K562 (cell line): ENCODE results near the gene CAMK2A. TPM values are rescaled to one million over a fixed set of nuclear protein-coding genes. Genes with fewer than 3 reads are reported as not detected.

Experiments used
- FOXP1 ChIP-seq: sonication (generic); formaldehyde crosslinking; IDR thresholded peaks from 2 replicates; pipeline ENCODE4 v1.8.0; 2022; ENCODE audit warnings: mild to moderate bottlenecking, missing genetic modification reagents
- FUS ChIP-seq: fragments of 200-400 bp; formaldehyde crosslinking; optimal IDR thresholded peaks from 2 replicates; pipeline ENCODE3; 2017; ENCODE audit warnings: low read depth, low read length
- L3MBTL2 ChIP-seq: fragments of 450-650 bp; IDR thresholded peaks from 2 replicates; pipeline ENCODE4 v1.6.1; 2016; ENCODE audit warnings: mild to moderate bottlenecking, moderate library complexity
- NCOR1 ChIP-seq: fragments of 450-650 bp; IDR thresholded peaks from 2 replicates; pipeline ENCODE4 v1.6.1; 2016; ENCODE audit warnings: mild to moderate bottlenecking, moderate library complexity
- PHB2 ChIP-seq: fragments of 450-650 bp; IDR thresholded peaks from 2 replicates; pipeline ENCODE4 v1.6.1; 2017; ENCODE audit warnings: low read depth
- PML ChIP-seq: IDR thresholded peaks from 2 replicates; pipeline ENCODE4 v1.6.1; 2012; ENCODE audit warnings: low read length, inconsistent platforms
- STAT5A ChIP-seq: IDR thresholded peaks from 2 replicates; pipeline ENCODE4 v1.6.1; 2012; ENCODE audit warnings: low read length, inconsistent platforms, borderline replicate concordance
- TCFL5 ChIP-seq: fragments of 250-450 bp; sonication (Bioruptor Pico); conservative IDR thresholded peaks from 2 replicates; pipeline ENCODE4 v1.6.1; 2021; ENCODE audit warnings: mild to moderate bottlenecking, moderate library complexity, matching md5 sums
- polyA plus RNA-seq, 8 experiments: library from polyadenylated mRNA; depleted of rRNA in 4 of 8; stranded (reverse) in 5 of 8; unstranded in 3 of 8; fragments of >200 nt; fragmentation: Nextera tagmentation in 2 of 8; fragmentation: Illumina TruSeq in 1 of 8; extraction: Ambion mirVana in 2 of 8; extraction: Trizol in 1 of 8; gene quantifications; 2 replicates each; pipeline versions ENCODE4 v1.2.1 to v1.2.3, GENCODE V29; 2011 to 2014; ENCODE audit warnings: inconsistent platforms in 1 of 8, missing spikeins in 1 of 8
- total RNA-seq, 7 experiments: library from RNA; depleted of rRNA in 6 of 7; stranded (reverse); fragments of >200 nt in 6 of 7; fragmentation: Illumina TruSeq in 2 of 7; extraction: Trizol in 2 of 7; gene quantifications; 2 replicates each; pipeline versions ENCODE4 v1.2.1 to v1.2.3, GENCODE V29; 2011 to 2021; ENCODE audit warnings: low replicate concordance in 1 of 7
- TF ChIP-seq, protein P1 (sequence below), 2 experiments: fragments of 450-650 bp; formaldehyde crosslinking in 1 of 2; IDR thresholded peaks; 2 replicates each; pipeline versions ENCODE4 v1.4.0 to v1.6.1; 2014 to 2020; ENCODE audit warnings: mild to moderate bottlenecking in 2 of 2, borderline replicate concordance in 1 of 2, low read depth in 1 of 2
- TF ChIP-seq, protein P2 (sequence below), 2 experiments: fragments of 250-450 bp in 1 of 2; fragments of 450-650 bp in 1 of 2; sonication (Bioruptor Pico) in 1 of 2; IDR thresholded peaks; 2 replicates each; pipeline versions ENCODE4 v1.6.1 to v1.8.0; 2016 to 2021; ENCODE audit warnings: mild to moderate bottlenecking in 2 of 2, moderate library complexity in 2 of 2, missing compliant biosample characterization in 1 of 2, missing genetic modification characterization in 1 of 2
- TF ChIP-seq, protein P3 (sequence below): fragments of 450-650 bp; formaldehyde crosslinking; IDR thresholded peaks from 2 replicates; pipeline ENCODE4 v1.4.0; 2022; ENCODE audit warnings: missing genetic modification characterization
- TF ChIP-seq, protein P4 (sequence below), 2 experiments: fragments of 450-650 bp; conservative IDR thresholded peaks; 2 replicates each; pipeline ENCODE4 v1.6.1; 2017; ENCODE audit warnings: mild to moderate bottlenecking in 2 of 2, moderate library complexity in 2 of 2

The CAMK2A gene
- total and polyA plus RNA-seq, 9 of the 15 experiments (the other 6 are each of a cell fraction or from before 2014, with no cell fraction given) = 0.01 to 0.18 (median 0.04) TPM; not detected in 6

DNA sequence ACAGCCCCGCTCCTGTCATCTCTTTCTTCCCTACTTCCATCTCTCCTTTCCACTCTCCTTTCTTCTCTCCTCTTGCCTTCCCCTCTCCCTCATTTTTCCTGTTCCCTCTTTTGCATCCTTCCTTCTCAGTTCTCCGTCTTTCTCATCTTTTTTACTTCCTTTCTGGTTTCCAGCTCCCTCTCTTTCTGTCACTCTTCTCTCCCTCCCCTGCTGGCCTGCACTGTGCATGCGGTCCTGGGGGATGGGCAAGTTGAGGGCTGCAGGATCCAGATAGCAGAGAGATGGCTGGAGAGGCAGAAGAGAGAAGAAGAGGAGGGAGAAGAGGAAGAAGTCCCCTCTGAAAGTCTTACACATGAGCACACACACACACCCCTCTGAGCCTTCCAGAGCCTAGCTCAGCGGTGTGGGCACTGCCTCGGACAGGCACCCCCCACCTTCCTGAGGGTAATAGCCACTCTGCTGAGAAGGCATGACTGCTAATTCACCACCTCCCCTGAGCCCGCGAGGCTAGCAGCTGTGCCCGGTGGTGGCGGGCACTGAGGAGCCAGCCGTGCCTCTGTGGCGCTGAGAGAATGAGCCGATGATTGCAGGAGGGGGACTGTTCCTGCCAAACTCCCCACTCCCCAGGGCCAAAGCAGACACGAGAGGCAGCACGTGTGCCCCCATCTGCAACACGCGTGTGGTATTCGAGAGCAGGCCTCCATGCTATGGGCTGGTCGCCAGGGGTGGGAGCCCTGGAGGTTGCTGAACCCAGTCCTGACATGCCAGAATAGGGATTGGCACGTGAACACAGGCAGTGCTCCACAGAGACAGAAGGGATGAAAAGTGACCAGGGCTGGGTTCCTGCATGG lies 3.7 kb upstream of the CAMK2A start (continued):
- TF ChIP-seq, protein P1, sequence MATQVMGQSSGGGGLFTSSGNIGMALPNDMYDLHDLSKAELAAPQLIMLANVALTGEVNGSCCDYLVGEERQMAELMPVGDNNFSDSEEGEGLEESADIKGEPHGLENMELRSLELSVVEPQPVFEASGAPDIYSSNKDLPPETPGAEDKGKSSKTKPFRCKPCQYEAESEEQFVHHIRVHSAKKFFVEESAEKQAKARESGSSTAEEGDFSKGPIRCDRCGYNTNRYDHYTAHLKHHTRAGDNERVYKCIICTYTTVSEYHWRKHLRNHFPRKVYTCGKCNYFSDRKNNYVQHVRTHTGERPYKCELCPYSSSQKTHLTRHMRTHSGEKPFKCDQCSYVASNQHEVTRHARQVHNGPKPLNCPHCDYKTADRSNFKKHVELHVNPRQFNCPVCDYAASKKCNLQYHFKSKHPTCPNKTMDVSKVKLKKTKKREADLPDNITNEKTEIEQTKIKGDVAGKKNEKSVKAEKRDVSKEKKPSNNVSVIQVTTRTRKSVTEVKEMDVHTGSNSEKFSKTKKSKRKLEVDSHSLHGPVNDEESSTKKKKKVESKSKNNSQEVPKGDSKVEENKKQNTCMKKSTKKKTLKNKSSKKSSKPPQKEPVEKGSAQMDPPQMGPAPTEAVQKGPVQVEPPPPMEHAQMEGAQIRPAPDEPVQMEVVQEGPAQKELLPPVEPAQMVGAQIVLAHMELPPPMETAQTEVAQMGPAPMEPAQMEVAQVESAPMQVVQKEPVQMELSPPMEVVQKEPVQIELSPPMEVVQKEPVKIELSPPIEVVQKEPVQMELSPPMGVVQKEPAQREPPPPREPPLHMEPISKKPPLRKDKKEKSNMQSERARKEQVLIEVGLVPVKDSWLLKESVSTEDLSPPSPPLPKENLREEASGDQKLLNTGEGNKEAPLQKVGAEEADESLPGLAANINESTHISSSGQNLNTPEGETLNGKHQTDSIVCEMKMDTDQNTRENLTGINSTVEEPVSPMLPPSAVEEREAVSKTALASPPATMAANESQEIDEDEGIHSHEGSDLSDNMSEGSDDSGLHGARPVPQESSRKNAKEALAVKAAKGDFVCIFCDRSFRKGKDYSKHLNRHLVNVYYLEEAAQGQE (IDR thresholded peaks at IDR 0.05; ENCODE audit: borderline replicate concordance) = 0 out of 2 replicates have a peak, but pooled peaks have one; percentile 8
- TF ChIP-seq, protein P1 (CRISPR knock-in tag; IDR thresholded peaks at IDR 0.05; ENCODE audit: low read depth) = no peak
- no peak for TF ChIP-seq FOXP1 (CRISPR knock-in tag)
- TF ChIP-seq L3MBTL2 = peak; percentile 62
- TF ChIP-seq STAT5A = peak; percentile 38; the same call in 1 of the 2 replicates
- peak; percentile 41 for TF ChIP-seq PHB2
- TF ChIP-seq, protein P2, sequence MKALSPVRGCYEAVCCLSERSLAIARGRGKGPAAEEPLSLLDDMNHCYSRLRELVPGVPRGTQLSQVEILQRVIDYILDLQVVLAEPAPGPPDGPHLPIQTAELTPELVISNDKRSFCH (CRISPR knock-in tag; IDR thresholded peaks at IDR 0.05) = no peak
- TF ChIP-seq, protein P2 (tag; IDR thresholded peaks at IDR 0.05) = peak; percentile 48; the same call in 1 of the 2 replicates
- TF ChIP-seq, protein P3, sequence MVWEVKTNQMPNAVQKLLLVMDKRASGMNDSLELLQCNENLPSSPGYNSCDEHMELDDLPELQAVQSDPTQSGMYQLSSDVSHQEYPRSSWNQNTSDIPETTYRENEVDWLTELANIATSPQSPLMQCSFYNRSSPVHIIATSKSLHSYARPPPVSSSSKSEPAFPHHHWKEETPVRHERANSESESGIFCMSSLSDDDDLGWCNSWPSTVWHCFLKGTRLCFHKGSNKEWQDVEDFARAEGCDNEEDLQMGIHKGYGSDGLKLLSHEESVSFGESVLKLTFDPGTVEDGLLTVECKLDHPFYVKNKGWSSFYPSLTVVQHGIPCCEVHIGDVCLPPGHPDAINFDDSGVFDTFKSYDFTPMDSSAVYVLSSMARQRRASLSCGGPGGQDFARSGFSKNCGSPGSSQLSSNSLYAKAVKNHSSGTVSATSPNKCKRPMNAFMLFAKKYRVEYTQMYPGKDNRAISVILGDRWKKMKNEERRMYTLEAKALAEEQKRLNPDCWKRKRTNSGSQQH = peak; percentile 85; the same call in 1 of the 2 replicates
- TF ChIP-seq NCOR1 = peak; percentile 77
- no peak for TF ChIP-seq FUS
- TF ChIP-seq PML = peak; percentile 41; the same call in 1 of the 2 replicates
- TF ChIP-seq TCFL5 (CRISPR knock-in tag) = no peak
- TF ChIP-seq, protein P4, sequence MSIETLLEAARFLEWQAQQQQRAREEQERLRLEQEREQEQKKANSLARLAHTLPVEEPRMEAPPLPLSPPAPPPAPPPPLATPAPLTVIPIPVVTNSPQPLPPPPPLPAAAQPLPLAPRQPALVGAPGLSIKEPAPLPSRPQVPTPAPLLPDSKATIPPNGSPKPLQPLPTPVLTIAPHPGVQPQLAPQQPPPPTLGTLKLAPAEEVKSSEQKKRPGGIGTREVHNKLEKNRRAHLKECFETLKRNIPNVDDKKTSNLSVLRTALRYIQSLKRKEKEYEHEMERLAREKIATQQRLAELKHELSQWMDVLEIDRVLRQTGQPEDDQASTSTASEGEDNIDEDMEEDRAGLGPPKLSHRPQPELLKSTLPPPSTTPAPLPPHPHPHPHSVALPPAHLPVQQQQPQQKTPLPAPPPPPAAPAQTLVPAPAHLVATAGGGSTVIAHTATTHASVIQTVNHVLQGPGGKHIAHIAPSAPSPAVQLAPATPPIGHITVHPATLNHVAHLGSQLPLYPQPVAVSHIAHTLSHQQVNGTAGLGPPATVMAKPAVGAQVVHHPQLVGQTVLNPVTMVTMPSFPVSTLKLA (conservative IDR thresholded peaks at IDR 0.05) = peak in 1 of 2 experiments; percentile 68; a peak in 3 of 4 replicates
